HG02642 (cell line): ENCODE results near the gene ANKRD62.
"Not testable (repeated sequence)": the region's sequence is repeated elsewhere in the genome, so short reads cannot be mapped to it uniquely, and the experiment has no call there.

Experiments used
- ATAC-seq: cut with Tn5 transposase; IDR thresholded peaks from one replicate; pipeline ENCODE4 v1.9.1; 2021; ENCODE audit warnings: mild to moderate bottlenecking; ENCODE audit not compliant: unreplicated experiment, poor library complexity

ANKRD62 gene

GRCh38 chr18:12091538-12092141, 2.0 kb upstream of the ANKRD62 start:
- ATAC-seq, result no peak

- no peak for ATAC-seq
These were observed 1.0 kb upstream of the ANKRD62 start for GRCh38 chr18:12092398-12093229.

GRCh38 chr18:12098374-12098773, 4.7 kb downstream of the ANKRD62 start:
- ATAC-seq, result no peak

GRCh38 chr18:12099160-12099559, 5.5 kb downstream of the ANKRD62 start:
- no peak for ATAC-seq

DNA sequence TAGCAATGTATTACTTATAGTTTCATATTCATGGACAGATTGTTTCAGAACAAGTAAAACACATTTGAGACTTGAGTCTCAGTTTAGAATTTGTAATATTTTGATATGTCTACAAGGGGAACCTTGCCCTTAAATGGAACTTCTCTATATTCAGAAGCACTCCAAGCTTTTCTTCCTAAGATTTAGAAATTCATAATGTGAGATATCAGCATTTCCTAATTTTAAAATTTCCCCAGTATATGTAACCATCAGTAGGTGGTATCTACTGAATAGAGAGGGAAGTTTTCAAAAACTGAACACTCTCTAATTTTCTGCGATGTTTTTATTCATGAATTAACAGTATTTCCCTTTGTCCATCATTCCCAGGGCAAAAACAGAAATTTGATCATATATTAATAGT, 7.6 kb downstream of the ANKRD62 start:
- ATAC-seq, result no peak

- ATAC-seq, result no peak
These were observed 8.6 kb downstream of the ANKRD62 start for GRCh38 chr18:12102136-12102842.

GRCh38 chr18:12106471-12106870, 12.8 kb downstream of the ANKRD62 start:
- ATAC-seq, result no peak

- no peak for ATAC-seq
These were observed 16.2 kb downstream of the ANKRD62 start for GRCh38 chr18:12109836-12110235.

DNA sequence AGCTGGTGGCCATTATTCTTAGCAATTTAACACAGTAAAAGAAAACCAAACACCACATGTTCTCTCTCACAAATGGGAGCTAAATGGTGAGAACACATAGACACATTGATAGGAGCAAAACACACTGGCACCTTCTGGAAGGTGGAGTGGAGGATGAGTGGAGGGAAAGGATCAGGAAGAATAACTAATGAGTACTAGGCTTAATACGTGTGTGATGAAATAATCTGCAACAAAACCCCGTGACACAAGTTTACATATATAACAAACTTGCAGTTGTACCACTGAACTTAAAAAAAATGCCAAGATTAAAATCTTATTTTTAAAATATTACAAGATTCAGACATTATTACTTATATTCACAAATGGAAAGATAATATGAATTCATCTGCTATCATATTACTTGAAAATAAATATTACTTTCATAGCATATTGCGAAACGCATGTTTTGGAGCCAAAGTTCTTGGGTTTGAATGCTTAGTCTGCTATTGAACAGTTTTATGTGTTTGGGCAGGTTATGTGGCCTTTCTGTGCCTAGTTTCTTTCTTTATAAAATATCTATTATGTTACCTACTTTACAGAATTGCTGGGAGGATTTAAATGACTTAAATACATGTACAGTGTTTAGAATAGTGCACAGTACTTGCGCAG, 20.5 kb downstream of the ANKRD62 start:
- ATAC-seq, result no peak

DNA sequence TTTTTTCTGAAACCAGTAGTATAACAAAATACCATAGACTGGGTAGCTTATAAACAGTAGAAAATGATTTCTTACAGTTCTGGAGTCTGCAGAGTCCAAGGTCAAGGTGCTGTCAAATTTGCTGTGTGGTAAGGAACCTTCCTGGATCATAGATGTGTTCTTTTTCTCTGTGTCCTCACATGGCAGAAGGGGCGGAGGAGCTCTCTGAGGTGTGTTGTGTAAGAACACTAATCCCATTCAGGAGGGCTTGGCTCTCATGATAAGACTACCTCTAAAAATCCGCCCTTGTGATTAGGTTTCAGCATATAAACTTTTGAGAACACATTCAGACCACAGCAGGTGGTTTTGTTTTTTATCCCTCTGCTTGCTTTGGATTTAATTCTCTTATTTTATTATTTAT, 25.7 kb downstream of the ANKRD62 start:
- no peak for ATAC-seq

- ATAC-seq, result no peak
These were observed 27.8 kb downstream of the ANKRD62 start for GRCh38 chr18:12121175-12122042.

DNA sequence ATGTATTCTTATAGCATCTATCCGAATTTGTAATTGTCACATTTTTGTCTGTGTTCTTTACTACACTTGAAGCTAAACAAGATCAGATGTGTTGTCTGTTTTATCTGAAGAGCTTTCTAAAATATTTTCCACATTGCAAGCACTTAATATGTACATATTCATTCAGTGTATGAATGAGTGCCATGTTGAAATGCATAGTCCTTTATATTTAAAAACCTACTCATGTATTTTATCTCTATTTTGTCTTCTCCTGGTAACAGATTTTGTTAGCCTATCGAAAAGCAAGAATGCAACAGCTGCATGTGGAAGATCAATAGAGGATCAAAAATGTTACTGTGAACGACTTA, 28.4 kb downstream of the ANKRD62 start:
- ATAC-seq, result not testable (repeated sequence)

DNA sequence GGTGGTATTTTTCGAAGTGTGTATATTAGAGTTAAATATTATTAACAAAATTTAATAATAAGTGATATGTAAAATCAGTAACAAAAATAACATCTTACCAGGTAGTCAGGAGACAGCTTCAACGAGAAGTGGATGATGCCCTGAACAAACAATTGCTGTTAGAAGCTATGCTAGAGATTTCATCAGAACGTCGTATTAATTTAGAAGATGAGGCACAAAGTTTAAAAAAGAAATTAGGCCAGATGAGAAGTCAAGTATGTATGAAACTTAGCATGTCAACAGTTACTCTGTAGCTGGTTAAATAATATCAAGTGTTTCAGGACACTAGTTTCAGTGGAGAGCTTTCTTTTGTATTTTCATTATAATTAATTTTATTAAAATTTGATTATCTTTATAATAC, 34.0 kb downstream of the ANKRD62 start:
- not testable (repeated sequence) for ATAC-seq

DNA sequence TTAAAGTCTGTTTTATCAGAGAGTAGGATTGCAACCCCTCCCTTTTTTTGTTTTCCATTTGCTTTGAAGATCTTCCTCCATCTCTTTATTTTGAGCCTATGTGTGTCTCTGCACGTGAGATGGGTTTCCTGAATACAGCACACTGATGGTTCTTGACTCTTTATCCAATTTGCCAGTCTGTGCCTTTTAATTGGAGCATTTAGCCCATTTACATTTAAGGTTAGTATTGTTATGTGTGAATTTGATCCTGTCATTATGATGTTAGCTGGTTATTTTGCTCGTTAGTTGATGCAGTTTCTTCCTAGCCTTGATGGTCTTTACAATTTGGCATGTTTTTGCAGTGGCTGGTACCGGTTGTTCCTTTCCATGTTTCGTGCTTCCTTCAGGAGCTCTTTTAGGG, 45.2 kb downstream of the ANKRD62 start:
- not testable (repeated sequence) for ATAC-seq

DNA sequence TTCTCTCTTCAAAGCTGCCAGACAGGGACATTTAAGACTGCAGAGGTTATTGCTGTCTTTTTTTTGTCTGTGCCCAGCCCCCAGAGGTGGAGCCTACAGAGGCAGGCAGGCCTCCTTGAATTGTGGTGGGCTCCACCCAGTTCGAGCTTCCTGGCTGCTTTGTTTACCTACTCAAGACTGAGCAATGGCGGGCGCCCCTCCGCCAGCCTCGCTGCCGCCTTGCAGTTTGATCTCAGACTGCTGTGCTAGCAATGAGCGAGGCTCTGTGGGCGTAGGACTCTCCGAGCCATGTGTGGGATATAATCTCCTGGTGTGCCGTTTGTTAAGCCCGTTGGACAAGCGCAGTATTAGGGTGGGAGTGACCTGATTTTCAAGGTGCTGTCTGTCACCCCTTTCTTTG, 47.2 kb downstream of the ANKRD62 start:
- ATAC-seq, result not testable (repeated sequence)

- ATAC-seq, result not testable (repeated sequence)
These were observed 48.1 kb downstream of the ANKRD62 start for GRCh38 chr18:12141778-12142177.

DNA sequence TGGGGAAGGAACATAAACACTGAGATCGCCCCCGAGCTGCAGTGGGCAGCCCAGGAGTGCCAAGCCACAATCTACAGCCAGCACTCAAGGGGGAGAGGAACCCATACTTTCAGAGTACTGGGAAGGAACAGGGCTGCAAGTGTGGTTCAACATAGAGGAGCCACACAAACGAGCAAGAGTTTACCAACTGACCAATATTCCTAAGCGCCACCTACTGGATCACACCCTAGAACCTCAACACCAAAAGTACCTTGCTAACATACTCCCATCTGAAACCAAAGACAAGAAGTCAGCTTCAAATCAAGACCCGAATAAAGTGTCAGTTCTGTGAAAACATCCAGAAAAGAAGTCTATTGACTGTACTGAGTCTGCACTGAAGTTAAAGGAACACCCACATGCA, 55.8 kb downstream of the ANKRD62 start:
- ATAC-seq, result not testable (repeated sequence)

DNA sequence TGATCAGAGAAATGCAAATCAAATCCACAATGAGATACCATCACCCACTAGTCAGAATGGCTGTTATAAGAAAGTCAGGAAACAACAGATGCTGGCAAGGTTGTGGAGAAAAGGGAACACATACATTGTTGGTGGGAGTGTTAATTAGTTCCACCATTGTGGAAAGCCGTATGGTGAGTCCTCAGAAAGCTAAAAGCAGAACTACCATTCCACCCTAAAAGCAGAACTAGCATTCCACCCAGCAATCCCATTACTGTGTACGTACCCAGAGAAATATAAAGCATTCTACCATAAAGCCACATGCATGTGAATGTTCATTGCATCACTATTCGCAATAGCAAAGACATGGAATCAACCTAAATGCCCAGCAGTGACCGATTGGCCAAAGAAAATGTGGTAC, 60.7 kb downstream of the ANKRD62 start:
- no peak for ATAC-seq

GRCh38 chr18:12155996-12156395, 62.4 kb downstream of the ANKRD62 start:
- no peak for ATAC-seq

- ATAC-seq, result no peak
These were observed 65.8 kb downstream of the ANKRD62 start for GRCh38 chr18:12159446-12159845.
